GM19099 (cell line): ENCODE results near the gene ZNF212.
A peak's percentile ranks its signal among the peaks of the same experiment; 100 is the strongest.

ENCODE experiments used
- POLR2A ChIP-seq: IDR thresholded peaks from 3 replicates; pipeline ENCODE4 v1.6.1; 2011; ENCODE audit warnings: low read depth; ENCODE audit not compliant: insufficient read length; ENCODE audit errors: extremely low read depth

Gene ZNF212

DNA sequence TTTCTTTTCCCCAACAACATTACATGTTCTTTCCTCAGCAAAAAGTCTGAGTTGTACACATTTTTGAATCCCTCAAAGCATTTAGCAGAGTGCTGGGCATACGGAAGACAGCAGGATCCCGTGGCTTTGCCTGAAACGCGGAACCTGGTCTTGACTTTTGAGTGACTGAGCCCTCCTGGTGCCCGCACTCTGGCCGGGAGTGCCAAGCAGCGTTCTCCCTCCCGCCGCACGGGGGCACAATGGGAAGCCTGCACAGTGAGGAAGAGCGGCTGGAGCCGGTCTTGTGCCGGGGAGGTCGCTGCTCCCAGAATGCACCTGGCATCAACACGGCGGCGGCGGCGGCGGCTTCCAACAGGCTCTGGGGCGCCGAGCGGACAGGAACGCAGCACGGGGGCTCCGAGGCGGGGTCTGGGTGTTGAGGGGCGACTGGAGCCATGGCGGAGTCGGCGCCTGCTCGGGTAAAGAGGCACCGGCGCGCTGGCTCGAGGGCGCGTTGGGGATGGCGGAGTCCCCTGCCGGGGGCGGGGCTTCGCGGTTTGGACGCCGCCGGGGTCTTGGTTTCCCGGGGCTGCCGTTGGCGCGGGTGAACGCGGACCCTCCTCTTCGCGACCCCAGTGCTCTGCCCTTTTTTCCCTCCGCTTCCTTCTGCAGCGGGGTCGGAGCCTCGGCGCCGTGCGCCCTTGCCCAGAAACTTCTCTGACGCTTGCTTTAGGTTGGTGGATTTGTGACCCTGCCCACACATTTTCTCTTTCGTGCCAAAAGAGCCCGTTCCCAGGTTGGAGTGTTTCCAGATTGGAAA is at the start of gene ZNF212:
TSS of gene ZNF212 (plus strand) at position 307 of the 799 bp plus-strand sequence. CDS start at position 435, 128 bp downstream.
- peak; percentile 53 for TF ChIP-seq POLR2A

DNA sequence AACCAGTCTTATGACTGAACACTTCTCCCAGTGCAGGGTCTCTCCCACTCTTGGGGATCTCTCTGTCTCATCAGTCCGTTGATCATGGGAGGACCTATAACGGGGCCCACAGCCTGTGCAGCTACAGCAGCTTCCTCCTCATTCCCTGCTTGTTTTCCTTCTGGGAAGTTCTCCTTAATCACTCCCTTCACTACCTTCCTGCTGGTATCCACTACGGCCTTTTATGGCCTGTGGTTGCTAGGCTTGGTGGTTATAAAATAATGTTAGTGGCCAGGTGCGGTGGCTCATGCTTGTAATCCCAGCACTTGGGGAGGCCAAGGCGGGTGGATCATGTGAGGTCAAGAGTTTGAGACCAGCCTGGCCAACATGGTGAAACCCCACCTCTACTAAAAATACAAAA is 47.6 kb upstream of the ZNF212 start:
- TF ChIP-seq POLR2A: no peak

DNA sequence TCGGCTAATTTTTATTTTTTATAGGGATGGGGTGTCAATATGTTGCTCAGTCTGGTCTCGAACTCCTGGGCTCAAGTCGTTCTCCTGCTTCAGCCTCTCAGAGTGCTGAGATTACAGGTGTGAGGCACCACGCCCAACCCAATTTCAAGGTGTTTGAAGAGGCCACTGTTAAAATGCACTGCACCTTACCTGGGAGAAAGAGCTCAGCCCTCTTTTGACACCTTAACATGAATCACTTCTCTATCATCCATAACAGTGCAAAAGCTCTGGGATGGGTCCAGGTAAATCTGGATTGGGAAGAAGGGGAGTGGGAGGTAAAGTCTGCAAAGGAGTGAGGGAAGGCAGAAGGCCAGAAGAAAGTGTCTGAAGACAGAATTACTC is 44.7 kb upstream of the ZNF212 start:
- TF ChIP-seq POLR2A: no peak

DNA sequence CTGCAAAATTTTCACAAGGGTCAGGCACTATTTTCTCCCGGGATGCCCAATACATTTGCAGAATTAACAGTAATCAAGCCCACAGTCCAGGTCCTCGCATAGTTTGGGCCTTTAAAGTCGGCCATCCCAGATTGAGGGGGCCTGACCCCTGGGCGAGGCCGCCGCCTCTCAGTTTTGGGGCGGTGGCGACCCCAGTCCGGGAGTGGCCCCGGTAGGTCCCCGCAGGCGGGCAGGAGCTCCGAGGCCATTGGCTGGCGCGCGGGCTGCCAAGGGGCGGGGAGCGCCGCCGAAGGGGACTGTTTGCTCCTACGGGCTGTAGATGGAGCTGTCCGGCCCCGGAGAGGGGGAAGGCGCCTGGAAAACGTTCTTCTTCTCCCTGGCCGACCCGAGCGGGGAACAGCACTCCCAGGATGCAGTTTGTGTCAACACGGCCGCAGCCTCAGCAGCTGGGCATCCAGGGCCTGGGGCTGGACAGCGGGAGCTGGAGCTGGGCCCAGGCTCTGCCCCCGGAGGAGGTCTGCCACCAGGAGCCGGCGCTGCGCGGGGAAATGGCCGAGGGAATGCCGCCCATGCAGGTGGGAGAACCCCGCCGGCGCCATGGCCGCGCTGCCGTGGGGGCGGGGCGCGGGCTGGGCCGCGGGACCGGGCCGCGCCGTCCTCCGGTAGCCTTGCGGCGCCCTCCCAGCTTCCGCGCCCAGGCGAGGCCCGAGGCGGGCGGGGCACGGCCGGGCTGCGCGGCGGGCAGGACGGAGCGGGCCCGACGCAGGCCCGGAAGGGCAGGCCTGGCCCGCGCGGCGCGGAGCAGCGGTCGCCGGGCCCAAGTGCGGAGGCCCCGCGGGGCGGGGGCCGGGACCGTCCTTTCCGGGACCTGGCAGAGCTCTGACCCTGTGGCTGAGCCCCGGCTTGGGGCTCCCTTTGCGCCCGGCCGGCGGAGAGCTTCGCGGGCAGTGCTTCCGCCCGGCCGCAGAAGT is 44.0 kb upstream of the ZNF212 start, which contains the start of gene ZNF282:
TSS of gene ZNF282 (plus strand) at position 367 of the 971 bp plus-strand sequence. CDS start at position 411, 44 bp downstream.
- TF ChIP-seq POLR2A: peak; percentile 67

DNA sequence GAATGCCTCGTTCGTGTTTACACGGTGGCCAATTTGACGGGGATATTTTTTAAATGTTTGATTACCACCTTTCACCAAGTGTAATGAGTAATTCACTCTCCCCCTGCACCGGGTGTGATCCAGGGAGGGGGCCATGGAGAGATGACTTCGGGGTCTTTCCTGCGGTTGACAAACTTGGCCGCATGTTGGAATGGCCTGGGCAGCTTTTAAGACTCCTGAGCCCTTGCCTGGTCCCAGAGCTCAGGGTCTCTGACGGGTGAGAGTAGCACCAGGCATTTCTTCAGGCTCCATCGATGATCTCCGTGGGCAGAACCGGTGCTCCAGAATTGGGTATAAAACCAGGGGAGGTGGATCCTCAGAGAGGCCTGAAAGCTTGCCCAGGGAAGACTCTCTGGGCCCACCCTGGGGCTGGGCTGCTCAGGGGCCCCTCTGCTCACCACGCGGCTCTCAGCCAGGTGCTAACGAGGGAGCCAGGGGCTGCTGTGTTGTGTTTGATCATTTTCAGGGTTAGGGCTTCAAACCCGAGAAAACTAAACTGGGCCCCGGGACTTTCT is 43.2 kb upstream of the ZNF212 start:
- no peak for TF ChIP-seq POLR2A

DNA sequence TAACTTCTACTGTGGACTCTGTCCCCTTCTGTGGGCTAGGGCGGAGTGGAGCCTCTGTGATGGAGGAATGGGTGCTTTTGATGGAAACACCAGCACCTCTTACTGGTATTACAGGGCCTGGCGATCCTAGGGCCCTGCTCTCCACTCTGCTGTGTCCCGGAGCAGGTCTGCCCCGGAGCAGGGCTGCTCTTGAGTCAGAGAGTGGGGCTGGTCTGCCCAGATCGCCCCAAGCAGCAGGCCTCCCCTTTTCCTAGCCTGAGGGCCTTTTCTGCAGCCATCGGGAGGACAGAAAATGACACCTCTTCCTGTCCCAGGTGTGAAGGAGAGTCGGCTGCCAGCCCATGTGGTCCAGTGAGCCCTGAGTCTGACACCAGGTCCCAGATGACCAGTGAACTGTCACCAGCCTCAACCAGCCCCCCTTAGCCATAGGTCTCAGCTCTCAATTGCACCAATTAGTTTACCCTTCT is 42.7 kb upstream of the ZNF212 start:
- TF ChIP-seq POLR2A: peak; percentile 6

DNA sequence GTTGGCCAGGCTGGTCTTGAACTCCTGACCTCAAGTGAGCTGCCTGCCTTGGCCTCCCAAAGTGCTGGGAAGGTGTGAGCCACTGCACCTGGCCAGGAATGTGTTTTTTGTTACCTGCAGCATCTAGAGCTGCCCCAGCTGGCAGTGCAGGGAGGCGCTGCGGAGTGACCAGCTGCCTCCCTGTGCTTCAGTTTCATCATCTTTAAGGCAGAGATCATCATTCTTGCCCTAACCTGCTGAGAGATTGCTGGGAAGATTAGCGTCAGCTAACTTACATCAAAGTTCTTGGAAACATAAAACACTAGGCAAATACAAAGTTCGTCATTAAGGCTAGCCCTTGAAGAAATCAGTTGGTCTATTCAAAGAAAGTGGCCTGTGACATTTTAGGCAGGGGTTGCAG is 41.8 kb upstream of the ZNF212 start:
- TF ChIP-seq POLR2A: no peak

DNA sequence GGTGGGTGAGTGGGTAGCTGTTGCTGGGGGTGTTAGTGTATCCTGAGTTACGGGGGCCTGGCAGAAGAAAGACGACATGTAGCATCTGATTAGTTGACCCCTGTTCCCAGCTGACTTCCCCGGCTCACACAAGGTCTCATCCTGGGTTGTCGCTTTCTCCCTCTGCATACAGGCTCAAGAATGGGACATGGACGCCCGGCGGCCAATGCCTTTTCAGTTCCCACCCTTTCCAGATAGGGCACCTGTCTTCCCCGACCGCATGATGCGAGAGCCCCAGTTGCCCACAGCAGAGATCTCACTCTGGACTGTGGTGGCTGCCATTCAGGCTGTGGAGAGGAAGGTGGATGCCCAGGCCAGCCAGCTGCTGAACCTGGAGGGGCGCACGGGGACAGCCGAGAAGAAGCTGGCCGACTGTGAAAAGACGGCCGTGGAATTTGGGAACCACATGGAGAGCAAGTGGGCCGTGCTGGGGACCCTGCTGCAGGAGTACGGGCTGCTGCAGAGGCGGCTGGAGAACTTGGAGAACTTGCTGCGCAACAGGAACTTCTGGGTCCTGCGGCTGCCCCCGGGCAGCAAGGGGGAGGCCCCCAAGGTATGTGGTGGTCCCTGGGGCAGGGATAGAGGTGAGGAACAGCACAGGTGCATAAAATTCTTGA is 41.2 kb upstream of the ZNF212 start:
- no peak for TF ChIP-seq POLR2A

DNA sequence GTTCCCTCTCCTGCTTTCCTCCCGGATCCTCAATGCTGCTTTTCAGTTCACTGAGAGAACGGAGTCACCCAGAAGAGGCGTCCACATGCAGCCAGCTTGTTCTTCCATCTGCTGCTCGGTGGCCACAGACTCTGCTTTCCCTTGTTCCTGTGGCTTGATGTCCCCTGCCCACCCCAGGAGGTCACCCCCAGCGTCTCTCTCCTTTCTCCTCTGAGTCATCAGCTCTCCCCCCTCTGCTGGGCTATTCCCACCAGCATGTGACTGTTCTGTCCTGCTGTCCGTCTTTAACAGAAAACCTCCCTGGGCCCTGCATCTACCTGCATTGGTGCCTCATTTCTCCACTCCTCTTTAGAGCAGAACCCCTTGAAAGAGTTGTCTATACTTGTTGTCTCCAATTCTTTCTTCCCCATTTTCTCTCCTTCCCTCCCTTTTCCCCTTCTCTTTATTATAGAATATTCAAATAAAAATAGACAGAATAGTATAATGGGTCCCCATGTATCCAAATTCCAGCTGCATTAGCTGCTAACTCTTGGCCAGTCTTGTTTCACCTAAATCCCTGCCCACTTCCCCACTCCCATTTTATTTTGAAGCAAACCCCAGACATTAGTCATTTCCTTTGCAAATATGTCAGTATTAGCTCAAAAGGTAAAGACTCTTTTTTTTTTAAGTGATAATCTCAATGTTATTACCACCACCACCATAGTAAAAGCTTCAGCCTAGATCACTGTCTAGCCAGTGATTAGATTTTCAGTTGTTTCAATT is 40.0 kb upstream of the ZNF212 start:
- no peak for TF ChIP-seq POLR2A

DNA sequence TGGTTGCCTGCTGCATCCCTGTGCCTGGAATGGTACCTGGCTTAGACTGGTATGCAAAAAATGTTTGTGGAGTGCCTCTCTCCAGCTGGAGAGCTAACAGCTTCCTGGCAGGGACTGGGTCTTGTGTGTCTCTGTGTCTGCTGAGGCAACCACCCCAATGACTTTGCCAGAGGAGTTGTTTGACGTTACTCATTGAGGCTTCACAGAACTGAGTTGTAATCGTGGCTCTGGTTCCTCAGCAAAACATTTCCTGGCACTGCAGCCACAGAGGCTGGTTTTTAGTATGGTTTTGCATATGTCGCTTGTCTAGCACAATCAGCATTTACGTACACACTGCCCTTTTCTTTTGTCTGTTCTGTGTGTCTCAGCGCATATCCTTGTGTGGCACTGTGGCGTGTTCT is 36.6 kb upstream of the ZNF212 start:
- no peak for TF ChIP-seq POLR2A

DNA sequence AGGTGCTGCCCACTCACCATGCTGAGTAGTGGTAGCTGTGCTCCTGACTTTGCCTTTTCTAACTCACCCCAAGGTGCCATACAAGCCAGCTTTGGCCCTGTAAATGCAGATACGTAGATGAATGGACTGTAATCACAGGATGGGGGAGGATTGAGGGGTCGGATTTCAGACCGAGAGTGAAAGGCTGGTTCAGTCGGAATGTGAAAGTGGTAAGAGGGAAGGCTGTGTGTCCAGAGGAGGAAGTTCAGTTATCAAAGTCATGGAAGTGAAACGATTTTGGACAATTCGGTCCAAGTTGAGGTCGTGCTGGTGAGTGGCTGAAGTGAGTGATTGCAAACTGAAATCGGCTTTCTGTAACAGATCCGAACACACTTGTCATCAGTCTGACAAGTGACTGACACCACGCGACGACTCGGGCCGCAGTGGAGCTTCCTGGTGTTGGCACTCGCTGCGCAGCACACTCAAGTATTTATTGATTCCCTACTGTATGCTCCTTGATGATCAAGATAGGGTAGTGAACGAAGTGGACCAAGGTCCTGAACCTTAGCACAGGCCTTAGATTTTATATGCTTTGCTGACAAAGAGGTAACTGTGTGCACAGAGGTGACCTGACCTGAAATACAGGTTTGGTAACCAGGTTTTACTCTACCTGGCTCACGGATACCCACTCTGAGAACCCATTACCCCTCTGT is 33.6 kb upstream of the ZNF212 start:
- TF ChIP-seq POLR2A: no peak

DNA sequence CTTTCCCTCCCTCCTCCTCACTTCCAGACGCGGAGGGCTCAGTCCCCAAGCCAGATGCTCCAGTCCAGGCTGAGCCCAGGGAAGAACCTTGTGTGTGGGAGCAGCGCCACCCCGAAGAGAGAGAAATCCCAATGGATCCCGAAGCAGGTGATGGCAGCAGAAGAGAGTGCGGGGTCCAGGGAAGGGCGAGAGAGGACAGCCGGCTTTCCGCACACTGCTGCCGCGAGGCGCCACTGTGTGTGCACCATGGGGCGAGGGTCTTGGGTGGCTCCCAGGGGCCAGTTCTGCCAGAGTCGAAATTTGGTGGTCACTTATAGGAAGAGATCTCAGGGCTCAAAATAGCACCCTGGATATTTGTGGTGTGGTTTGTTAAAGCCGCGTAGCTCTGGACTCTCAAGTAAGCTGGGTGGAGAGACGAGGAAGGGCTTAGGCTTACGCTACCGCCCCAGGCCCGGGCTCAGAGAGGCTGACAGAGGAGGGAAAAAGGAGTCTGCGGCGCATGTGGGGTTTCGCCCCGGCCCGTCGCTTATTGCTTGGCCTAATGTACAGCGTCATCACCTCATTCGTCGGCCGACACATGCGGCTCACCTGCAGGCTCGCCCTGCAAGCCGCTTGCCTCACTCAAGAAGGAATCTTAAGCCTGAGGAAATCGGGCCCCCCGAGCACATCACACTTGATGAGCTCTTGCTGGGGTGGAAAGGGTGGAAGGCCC is 32.0 kb upstream of the ZNF212 start:
- TF ChIP-seq POLR2A: no peak
